Omental fat pad (tissue), 4 donors: ENCODE data around the gene CCDC47. TPM values are rescaled to one million over a fixed set of nuclear protein-coding genes. Genes with fewer than 3 reads are reported as not detected.

Source experiments
- ATAC-seq: fragments of 150-250 bp; one replicate; pipeline ENCODE4 v1.9.1; 2016; ENCODE audit warnings: mild to moderate bottlenecking, moderate library complexity; ENCODE audit not compliant: low FRiP score
- DNase-seq: peaks from one replicate; pipeline ENCODE4 v3.0.0-alpha.2; 2019; ENCODE audit warnings: low spot score
- total RNA-seq, 4 donors: library from RNA; depleted of rRNA; stranded (reverse); fragments of >200 nt; gene quantifications; one replicate each; pipeline ENCODE4 v1.1.0, GENCODE V29; 2016
- TF ChIP-seq, protein P1 (sequence below), 3 donors: fragments of 450-650 bp; IDR thresholded peaks; one replicate each; pipeline ENCODE4 v1.5.1; 2016 to 2017; ENCODE audit warnings: antibody characterized with exemption in 3 of 3, mild to moderate bottlenecking in 3 of 3, moderate library complexity in 2 of 3

CCDC47 gene
- total RNA-seq, 4 donors from 2014 or later, result 59.2 to 103 (median 62.0) TPM

DNA sequence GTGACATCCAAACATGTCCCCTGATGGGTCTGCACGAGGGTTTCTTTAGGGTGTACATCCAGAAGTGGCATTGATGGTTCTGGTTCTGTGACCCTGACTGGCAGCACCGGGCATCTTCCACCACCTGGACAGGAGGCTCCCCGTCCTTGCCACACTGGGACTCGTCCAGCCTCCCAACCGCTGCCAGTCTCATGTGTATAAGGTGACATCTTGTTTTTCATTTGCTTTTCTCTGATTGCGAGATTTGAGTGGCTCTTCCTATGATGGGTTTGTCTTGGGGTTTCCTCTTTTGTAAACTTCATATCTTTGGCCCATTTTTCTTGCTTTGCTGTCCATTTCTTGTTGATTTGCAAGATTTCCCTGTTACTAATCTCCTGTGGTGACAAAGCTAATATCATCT lies 64.3 kb downstream of the CCDC47 start:
- no peak for ATAC-seq
- no peak for DNase-seq
- TF ChIP-seq, protein P1, sequence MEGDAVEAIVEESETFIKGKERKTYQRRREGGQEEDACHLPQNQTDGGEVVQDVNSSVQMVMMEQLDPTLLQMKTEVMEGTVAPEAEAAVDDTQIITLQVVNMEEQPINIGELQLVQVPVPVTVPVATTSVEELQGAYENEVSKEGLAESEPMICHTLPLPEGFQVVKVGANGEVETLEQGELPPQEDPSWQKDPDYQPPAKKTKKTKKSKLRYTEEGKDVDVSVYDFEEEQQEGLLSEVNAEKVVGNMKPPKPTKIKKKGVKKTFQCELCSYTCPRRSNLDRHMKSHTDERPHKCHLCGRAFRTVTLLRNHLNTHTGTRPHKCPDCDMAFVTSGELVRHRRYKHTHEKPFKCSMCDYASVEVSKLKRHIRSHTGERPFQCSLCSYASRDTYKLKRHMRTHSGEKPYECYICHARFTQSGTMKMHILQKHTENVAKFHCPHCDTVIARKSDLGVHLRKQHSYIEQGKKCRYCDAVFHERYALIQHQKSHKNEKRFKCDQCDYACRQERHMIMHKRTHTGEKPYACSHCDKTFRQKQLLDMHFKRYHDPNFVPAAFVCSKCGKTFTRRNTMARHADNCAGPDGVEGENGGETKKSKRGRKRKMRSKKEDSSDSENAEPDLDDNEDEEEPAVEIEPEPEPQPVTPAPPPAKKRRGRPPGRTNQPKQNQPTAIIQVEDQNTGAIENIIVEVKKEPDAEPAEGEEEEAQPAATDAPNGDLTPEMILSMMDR (IDR thresholded peaks at IDR 0.05), result no peak

DNA sequence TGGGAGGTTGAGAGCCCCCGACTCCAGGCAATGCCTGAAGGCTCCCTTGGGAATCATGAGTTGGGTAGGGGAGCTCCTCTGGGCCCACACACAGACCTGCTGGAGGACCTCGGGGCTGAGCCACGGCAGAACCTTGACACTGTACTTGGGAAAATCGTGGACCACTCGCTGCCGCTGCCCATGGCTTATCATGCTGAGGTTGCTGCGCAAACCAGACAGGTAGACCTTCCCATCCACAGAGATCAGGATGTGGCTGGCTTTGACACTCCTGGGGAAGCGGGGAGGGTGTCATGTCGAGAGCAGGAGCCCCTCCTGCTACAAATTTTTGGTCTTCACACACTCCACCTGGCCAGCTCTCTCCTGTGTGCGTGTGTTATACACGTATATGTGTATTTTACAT lies 66.2 kb downstream of the CCDC47 start:
- DNase-seq (no peak), ATAC-seq (no peak)
- TF ChIP-seq, protein P1 (IDR thresholded peaks at IDR 0.05), result no peak

DNA sequence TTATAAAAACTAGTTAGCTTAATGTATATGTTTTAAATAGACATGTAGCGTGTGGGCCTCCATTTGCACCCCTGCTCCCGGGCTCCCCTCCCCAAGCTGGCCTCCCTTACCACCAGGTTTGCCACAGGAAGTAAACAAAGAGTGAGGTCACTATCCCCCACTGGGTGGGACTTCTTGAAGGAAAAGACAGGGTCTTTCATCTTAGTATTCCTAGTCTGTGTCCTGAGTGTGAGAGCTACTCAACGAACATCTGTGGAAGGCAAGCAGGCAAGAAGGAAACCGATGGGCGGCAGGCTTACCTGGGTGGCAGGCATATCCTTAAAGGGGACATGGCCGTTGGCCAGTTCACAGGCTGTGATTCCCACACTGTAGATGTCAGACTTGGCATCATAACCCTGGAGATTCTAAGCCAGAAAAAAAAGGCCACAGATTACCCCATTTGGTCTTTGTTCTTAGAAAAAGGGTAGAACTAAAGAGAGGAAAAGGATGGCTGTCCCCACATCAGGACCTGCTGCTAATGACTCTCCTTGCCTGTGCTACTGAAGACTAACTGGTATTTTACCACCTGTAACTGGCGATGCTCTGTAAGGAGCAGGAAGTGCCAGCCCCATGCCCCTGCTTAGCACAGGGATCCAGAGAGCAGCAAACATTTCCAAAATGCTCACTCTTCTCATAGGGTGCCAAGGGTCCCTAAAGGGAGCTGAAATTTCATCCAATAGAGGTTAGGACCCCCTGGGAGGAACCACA lies 66.9 kb downstream of the CCDC47 start:
- TF ChIP-seq, protein P1 (IDR thresholded peaks at IDR 0.05), result no peak
- ATAC-seq (no peak), DNase-seq (no peak)

GRCh38 chr17:63705657-63706056 lies 67.7 kb downstream of the CCDC47 start:
- TF ChIP-seq, protein P1 (IDR thresholded peaks at IDR 0.05), result no peak
- ATAC-seq, result no peak
- DNase-seq, result no peak

GRCh38 chr17:63704836-63705235 lies 68.6 kb downstream of the CCDC47 start:
- no peak for ATAC-seq
- no peak for DNase-seq
- TF ChIP-seq, protein P1 (IDR thresholded peaks at IDR 0.05), result no peak

GRCh38 chr17:63704259-63704576 lies 69.2 kb downstream of the CCDC47 start:
- TF ChIP-seq, protein P1 (IDR thresholded peaks at IDR 0.05), result no peak
- ATAC-seq (no peak), DNase-seq (no peak)

DNA sequence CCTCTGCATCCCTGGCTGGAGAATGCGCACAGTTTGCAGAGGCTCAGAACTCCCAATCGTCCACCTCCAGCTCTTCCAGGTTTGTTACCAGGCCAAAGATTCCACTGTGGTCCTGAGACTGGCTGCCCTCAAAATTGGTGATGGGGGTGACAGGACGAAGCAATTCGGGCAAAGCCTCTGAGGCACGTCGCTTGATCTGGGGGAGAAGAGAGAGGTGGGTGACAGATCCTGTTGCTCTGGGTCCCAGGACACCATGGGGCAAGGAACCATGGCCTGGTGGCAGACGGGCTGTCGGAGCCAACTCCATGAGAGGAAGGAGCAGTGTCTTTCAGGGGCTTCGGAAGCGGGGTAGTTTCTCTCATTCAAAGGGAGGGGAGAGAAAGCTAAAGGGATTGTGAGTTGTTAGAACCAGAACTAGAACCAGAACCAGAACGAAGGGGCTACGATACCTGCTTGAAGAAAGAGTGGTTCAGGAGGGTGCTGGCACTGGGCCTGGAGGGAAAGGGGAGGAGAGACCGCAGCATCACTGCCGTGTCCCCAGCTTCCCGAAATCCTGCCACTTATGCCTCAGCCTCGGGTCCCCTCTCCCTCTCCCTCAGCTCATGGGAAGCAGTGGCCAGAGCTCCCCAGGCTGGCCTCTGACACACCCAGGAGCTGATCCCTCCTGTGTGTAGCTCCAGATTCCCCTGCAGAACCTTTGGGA lies 69.7 kb downstream of the CCDC47 start:
- no peak for DNase-seq
- no peak for ATAC-seq
- TF ChIP-seq, protein P1 (IDR thresholded peaks at IDR 0.05), result no peak
